ENCODE measurements around the gene BNIPL. TPM values are rescaled to one million over a fixed set of nuclear protein-coding genes. Genes with fewer than 3 reads are reported as not detected.

BNIPL gene
- total RNA-seq, 2 experiments from 2014 or later, result 0.99 to 1.5 TPM

DNA sequence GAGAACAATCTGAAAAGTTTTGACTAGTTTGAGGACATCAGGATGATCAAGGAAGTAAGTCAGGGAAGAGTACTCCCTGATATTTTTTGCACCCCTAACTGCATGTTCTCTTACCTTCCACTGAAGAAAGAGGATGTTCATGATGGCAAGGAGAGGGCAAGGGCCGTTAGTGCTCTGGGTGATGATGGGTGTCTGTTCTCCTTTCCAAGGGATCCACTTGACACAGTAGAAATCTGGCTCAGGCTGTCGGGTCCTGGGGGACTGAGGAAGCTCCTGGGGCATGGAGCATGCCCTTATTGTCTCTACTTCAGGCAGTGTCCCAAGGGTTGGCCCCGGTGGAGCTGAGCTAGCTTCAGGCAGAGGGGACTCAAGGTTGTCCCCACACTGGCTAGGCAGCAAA, 34.3 kb upstream of the BNIPL start:
- ChIA-PET CTCF (interaction anchor here (0.7 to 0.9 kb wide), 2 partner anchors 22 to 24 kb away, joined by 3 read pairs; no protein-coding TSS in a partner anchor), POLR2A (no interaction called here)
- Mint-ChIP-seq H3K4me3 (no peak overlapping the region), H3K36me3 (ENCODE audit: low read depth) (peaks cover 35% of the 10 kb centered on the region), H3K27ac (peak overlapping the region; percentile 20), H3K27me3 (no peaks in the 10 kb centered on the region), H3K4me1 (peaks cover 67% of the 10 kb centered on the region), H3K9me3 (no peaks in the 10 kb centered on the region)
- no peak for DNase-seq

GRCh38 chr1:151002611-151003010, 33.8 kb upstream of the BNIPL start:
- no peak for DNase-seq
- Mint-ChIP-seq H3K27ac (peak overlapping the region; percentile 81), H3K9me3 (no peaks in the 10 kb centered on the region), H3K4me1 (peaks cover 73% of the 10 kb centered on the region), H3K36me3 (ENCODE audit: low read depth) (peaks cover 33% of the 10 kb centered on the region), H3K27me3 (no peaks in the 10 kb centered on the region), H3K4me3 (peak overlapping the region; percentile 64)
- CTCF ChIA-PET, result interaction anchor here (1.1 kb wide), 1 partner anchor 13 kb away, joined by 3 read pairs; no protein-coding TSS in a partner anchor
- POLR2A ChIA-PET, result no interaction called here

DNA sequence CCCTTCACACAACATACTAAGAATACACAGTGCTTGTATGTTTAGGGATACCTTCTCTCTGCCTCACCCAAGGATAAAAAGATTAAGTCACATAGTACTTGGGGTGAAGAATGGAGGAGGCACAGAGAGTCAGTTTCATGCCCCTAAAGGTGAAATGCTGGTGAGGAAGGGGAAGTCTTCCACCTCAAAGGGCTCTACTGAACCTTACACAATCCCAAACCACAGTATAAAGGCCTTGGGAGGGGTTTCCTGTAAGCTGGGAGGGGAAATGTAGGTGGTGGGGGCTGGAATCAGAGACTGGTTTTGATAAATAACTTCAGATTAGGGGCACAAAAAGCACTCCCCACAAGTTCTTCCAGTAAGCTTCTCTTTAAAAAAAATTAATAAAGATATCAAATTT, 33.2 kb upstream of the BNIPL start:
- Mint-ChIP-seq H3K27ac (peak overlapping the region; percentile 81), H3K4me1 (peaks cover 78% of the 10 kb centered on the region), H3K27me3 (no peaks in the 10 kb centered on the region), H3K4me3 (peak overlapping the region; percentile 64), H3K9me3 (no peaks in the 10 kb centered on the region), H3K36me3 (ENCODE audit: low read depth) (peaks cover 33% of the 10 kb centered on the region)
- ChIA-PET POLR2A (no interaction called here), CTCF (interaction anchor here (1.1 kb wide), 1 partner anchor 13 kb away, joined by 3 read pairs; no protein-coding TSS in a partner anchor)
- DNase-seq, result no peak

DNA sequence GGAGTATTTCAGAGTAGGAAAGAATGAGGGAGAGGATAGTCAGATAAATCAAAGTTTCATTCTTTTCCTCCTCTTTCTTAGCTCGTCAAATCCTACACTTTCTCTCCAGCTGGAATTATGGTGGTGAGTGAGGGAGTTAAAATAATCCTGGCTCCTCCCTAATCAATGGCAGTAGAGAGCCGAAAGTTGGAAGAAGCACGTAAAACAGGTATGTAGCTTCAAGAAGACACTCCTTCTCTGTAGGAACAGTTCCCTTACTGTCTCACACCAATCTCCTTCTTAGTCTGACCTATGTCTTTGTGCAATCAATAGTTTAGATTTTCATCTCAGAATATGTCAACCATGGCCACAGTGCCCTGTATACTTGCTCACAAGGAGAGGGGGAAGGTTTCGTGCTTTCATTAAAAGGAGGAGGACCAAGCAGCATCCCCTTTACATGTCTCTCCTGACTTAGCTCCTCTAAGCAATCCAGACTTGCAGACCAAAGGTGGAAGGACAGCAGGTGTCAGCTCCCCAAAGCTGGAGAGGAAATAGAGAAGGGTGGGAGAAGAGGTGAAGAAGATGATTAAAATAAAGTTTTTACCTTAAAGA, 30.6 kb upstream of the BNIPL start:
- peak overlapping the region; percentile 98 for H3K4me3 Mint-ChIP-seq
- DNase-seq, result no peak
- H3K36me3 Mint-ChIP-seq (ENCODE audit: low read depth), result peaks cover 16% of the 10 kb centered on the region
- H3K27ac Mint-ChIP-seq, result peak overlapping the region; percentile 94
- H3K4me1 Mint-ChIP-seq, result peaks cover 87% of the 10 kb centered on the region
- no peaks in the 10 kb centered on the region for H3K27me3 Mint-ChIP-seq
- ChIA-PET POLR2A (no interaction called here), CTCF (interaction anchor here (0.8 to 4.3 kb wide), 18 partner anchors 11 to 520 kb away, joined by 3 to 41 read pairs (median 3); partner anchors contain the start of genes ANXA9, C1orf56, CDC42SE1 and CERS2)
- no peaks in the 10 kb centered on the region for H3K9me3 Mint-ChIP-seq

DNA sequence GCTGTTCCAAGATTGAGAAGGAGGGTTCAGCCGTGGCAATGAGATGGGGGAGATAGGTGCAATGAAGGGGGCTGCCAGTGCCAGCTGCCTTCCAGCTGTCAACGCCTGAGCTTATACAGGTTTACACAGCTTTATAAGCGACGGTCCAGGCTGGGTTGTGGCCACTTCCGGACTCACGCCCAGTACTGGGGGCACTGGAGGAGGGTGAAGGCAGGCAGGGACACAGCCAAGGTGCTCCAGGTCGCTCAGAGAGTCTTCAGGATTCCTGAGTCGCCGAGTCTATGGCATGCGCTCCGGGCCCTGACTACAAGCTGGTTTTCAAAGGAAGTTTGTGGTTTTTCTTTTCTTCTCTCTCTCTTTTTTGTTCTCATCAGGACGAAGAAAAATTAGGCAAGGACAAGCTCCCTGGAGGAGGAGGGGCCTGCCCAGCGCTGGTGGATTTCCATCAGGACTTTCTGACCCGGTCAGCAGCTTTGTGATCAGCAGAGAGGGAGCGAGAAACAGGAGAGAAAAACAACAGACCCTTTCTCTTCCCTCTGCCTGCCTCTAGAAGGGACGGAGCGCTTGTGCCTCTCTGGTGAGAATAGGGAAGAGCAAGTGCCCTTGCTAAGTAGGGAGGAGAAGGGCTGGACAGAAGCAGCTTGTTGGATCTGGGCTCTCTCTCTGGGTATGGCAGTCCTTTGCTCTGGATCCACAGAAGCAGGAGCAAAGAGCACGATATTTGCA, 29.9 kb upstream of the BNIPL start, which contains the start of gene MINDY1:
Gene MINDY1, minus strand, starts transcription at position 576 of the 726 bp plus-strand sequence. CDS start 4,285 bp downstream, outside the sequence.
- DNase-seq, result peak; percentile 49
- Mint-ChIP-seq H3K36me3 (ENCODE audit: low read depth) (peaks cover 13% of the 10 kb centered on the region), H3K27me3 (no peaks in the 10 kb centered on the region), H3K4me1 (peaks cover 90% of the 10 kb centered on the region), H3K27ac (peak within 1 kb of the TSS; percentile 94), H3K9me3 (no peaks in the 10 kb centered on the region), H3K4me3 (peak within 1 kb of the TSS; percentile 98)
- ChIA-PET POLR2A (interaction anchor here (0.9 kb wide), 1 partner anchor 33 kb away, joined by 3 read pairs; no protein-coding TSS in a partner anchor), CTCF (interaction anchor here (0.6 to 4.3 kb wide), 21 partner anchors 11 to 521 kb away, joined by 3 to 41 read pairs (median 3); partner anchors contain the start of genes ANXA9, C1orf56, CDC42SE1 and CERS2)

DNA sequence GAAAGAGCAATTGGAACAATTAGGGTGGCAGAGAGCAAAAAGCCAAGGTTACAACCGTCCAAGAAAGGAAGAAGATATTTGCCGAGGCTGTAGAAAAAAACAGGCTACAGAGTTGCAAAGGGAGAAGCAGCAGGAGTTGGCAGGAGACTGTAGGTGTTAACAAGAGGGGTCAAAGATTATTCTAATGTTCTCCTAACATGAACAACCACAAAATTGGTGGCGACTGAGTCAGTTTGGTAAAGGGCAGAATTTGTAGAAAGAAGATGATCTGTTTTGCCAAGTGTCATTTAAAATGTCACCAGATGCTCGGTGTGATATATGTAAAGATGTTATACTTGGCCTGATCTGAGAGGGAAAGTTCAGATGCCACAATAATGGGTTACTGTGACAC, 28.5 kb upstream of the BNIPL start:
- peak overlapping the region; percentile 94 for H3K27ac Mint-ChIP-seq
- H3K4me3 Mint-ChIP-seq, result peak overlapping the region; percentile 98
- peaks cover 8% of the 10 kb centered on the region for H3K36me3 Mint-ChIP-seq (ENCODE audit: low read depth)
- peaks cover 83% of the 10 kb centered on the region for H3K4me1 Mint-ChIP-seq
- H3K27me3 Mint-ChIP-seq, result no peaks in the 10 kb centered on the region
- no peaks in the 10 kb centered on the region for H3K9me3 Mint-ChIP-seq
- DNase-seq, result no peak
- ChIA-PET CTCF (interaction anchor here (1.2 to 4.3 kb wide), 2 partner anchors 13 to 16 kb away, joined by 3 to 41 read pairs; no protein-coding TSS in a partner anchor), POLR2A (no interaction called here)

DNA sequence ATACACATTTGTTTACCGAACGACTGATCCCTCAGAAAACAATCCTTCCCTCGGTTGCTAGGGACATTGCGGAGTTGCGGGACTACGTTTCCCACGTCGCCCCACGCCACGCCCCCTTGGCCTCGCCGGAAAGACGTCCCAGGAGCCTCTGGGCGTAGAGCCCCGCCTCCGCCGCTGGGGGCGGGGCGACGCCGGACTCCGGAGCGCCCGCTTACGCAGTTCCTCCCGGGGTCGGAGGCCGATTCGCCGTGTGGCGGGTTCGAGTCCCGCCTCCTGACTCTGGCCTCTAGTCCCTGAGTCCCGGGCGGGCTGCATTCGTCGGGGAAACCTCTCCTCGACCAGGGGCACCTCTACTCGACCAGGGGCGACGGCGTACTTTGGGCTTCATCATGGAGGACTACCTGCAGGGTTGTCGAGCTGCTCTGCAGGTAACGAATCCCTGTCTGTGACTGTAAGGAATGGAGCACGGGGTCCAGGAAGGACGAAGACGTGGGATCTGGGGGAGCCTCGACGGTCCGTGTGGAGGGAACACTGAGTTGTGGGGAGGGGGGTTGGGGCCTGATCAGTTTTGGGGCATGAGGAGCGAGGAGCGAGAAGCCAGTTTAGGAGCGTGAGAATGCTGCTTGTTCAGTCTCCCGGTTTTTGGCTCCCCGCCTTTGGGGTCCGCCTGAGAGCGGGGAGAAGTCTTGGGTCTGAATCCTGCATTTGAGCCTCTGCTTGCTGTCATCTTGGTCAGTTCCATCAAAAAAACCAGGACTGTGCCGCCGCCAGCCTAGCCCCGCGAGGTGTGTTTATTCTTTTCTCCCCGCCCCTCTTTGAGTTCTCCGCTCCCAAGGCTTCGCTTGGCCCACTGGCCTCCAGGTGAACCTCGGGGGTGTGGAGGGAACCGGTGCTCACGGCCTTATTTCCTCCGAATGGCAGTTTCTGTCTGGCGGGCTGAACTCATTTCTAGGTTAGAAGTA, 27.9 kb upstream of the BNIPL start, which contains the start of gene PRUNE1:
Gene PRUNE1, plus strand, starts transcription at position 206 of the 962 bp plus-strand sequence. Its CDS starts 184 bp downstream, at position 390.
- no peaks in the 10 kb centered on the region for H3K27me3 Mint-ChIP-seq
- H3K36me3 Mint-ChIP-seq (ENCODE audit: low read depth), result peaks cover 8% of the 10 kb centered on the region
- peak within 1 kb of the TSS; percentile 94 for H3K27ac Mint-ChIP-seq
- H3K4me1 Mint-ChIP-seq, result peaks cover 76% of the 10 kb centered on the region
- no peaks in the 10 kb centered on the region for H3K9me3 Mint-ChIP-seq
- CTCF ChIA-PET, result no interaction called here
- H3K4me3 Mint-ChIP-seq, result peak within 1 kb of the TSS; percentile 98
- DNase-seq, result peak; percentile 96
- POLR2A ChIA-PET, result no interaction called here

GRCh38 chr1:151009206-151009587, 27.2 kb upstream of the BNIPL start:
- Mint-ChIP-seq H3K27me3 (no peaks in the 10 kb centered on the region), H3K4me1 (peaks cover 71% of the 10 kb centered on the region), H3K36me3 (ENCODE audit: low read depth) (peaks cover 10% of the 10 kb centered on the region), H3K27ac (peak overlapping the region; percentile 94), H3K9me3 (no peaks in the 10 kb centered on the region), H3K4me3 (peak overlapping the region; percentile 98)
- CTCF ChIA-PET, result no interaction called here
- no peak for DNase-seq
- POLR2A ChIA-PET, result no interaction called here

DNA sequence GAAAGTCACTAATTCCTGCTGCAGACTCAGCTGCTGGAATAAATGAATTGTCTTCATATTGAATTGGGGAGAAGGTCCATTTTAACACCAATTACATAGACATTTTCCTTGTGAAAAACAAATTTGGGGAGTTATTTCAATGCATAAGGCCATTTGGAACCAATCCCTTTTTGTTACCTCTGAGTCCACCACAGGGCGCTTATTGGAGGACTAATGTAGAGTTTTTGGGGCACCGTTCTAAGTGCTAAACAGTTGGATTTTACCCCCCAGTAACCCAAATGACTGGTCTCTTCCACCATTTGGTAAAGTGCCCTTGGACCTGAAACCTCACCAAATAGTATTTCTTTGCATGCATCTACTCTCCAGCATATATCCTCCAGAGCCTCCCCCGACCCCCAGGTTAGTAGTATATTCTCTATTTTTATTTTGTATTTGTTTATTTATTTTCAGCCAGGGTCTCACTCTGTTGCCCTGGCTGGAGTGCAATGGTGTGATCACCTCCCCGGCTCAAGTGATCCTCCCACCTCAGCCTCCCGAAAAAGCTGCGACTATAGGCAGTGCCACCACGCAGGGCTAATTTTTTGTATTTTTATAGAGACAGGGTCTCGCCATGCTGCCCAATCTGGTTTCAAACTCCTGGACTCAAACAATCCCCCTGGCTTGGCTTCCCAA, 26.6 kb upstream of the BNIPL start:
- DNase-seq, result no peak
- Mint-ChIP-seq H3K4me1 (peaks cover 67% of the 10 kb centered on the region), H3K27me3 (no peaks in the 10 kb centered on the region), H3K9me3 (no peaks in the 10 kb centered on the region), H3K36me3 (ENCODE audit: low read depth) (peaks cover 10% of the 10 kb centered on the region), H3K4me3 (peak overlapping the region; percentile 98), H3K27ac (no peak overlapping the region)
- POLR2A ChIA-PET, result no interaction called here
- CTCF ChIA-PET, result interaction anchor here (0.6 to 1.3 kb wide), 2 partner anchors 38 to 242 kb away, joined by 3 to 5 read pairs; partner anchors contain the start of gene C1orf56

GRCh38 chr1:151010346-151010726, 26.1 kb upstream of the BNIPL start:
- Mint-ChIP-seq H3K36me3 (ENCODE audit: low read depth) (peaks cover 10% of the 10 kb centered on the region), H3K27ac (no peak overlapping the region), H3K27me3 (no peaks in the 10 kb centered on the region), H3K4me3 (no peak overlapping the region), H3K9me3 (no peaks in the 10 kb centered on the region), H3K4me1 (peaks cover 64% of the 10 kb centered on the region)
- ChIA-PET CTCF (interaction anchor here (0.6 to 1.3 kb wide), 2 partner anchors 38 to 241 kb away, joined by 3 to 5 read pairs; partner anchors contain the start of gene C1orf56), POLR2A (interaction anchor here (0.6 kb wide), 1 partner anchor 653 kb away, joined by 11 read pairs; no protein-coding TSS in a partner anchor)
- no peak for DNase-seq

DNA sequence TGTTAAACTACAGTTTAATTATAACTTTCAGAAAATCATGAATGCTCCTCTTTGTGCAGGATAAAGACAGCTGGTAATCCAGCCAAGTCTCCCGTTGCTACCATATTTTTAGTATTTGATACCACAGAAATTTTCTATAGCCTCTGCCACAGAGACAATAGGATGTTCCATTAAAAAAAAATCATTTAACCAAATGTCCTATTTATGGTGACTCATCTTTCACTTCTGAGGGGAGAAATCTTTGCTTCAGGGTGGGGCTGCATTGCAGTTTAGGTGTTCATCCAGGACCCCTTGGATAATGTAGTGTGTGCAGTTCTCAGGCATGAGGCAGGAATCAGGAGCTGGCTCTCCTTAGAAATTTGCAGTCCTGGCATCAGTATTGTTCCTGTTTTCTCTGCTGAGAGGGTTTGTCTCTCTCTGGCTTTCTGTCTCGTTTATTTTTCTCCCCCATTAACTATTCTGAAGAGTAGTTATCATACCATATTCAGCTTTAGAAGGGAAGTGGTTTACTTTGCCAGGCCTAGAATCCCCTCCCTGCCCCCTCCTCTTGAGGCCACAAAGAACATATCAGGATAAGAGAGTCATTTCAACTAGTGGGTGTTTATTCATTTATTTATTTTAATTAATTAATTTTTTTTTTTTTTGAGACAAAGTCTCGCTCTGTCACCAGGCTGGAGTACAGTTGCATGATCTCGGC, 25.1 kb upstream of the BNIPL start:
- POLR2A ChIA-PET, result interaction anchor here (0.6 kb wide), 1 partner anchor 654 kb away, joined by 11 read pairs; no protein-coding TSS in a partner anchor
- DNase-seq, result no peak
- CTCF ChIA-PET, result interaction anchor here (0.5 to 1.1 kb wide), 4 partner anchors 14 to 219 kb away, joined by 3 to 5 read pairs (median 4); no protein-coding TSS in a partner anchor
- H3K4me1 Mint-ChIP-seq, result peaks cover 55% of the 10 kb centered on the region
- no peak overlapping the region for H3K27ac Mint-ChIP-seq
- H3K4me3 Mint-ChIP-seq, result no peak overlapping the region
- H3K9me3 Mint-ChIP-seq, result no peaks in the 10 kb centered on the region
- no peaks in the 10 kb centered on the region for H3K27me3 Mint-ChIP-seq
- peaks cover 10% of the 10 kb centered on the region for H3K36me3 Mint-ChIP-seq (ENCODE audit: low read depth)

Data from activated CD4-positive, alpha-beta T cell treated with anti-CD3 and anti-CD28 coated beads, Interleukin-2, amount 10 ng/mL, durations not matched to agents 7 days and 5 days (primary cell).